ENCODE data around the gene SLC2A9. TPM values are rescaled to one million over a fixed set of nuclear protein-coding genes. Genes with fewer than 3 reads are reported as not detected.

The SLC2A9 gene
- total RNA-seq, 6 experiments from 2014 or later: 16.1 to 25.0 (median 19.8) TPM

GRCh38 chr4:10025230-10025806 lies 4.0 kb upstream of the SLC2A9 start:
- peaks cover 0 to 31% (median 5%) of the 10 kb centered on the region in 4 donors for H3K4me1 ChIP-seq
- peak in 3 of 4 donors; percentile 8 to 26 (median 15) for ATAC-seq
- 39% methylated on average over 3 of the region's 3 CpGs for WGBS (ENCODE audit: insufficient coverage, low coverage, low lambda C conversion rate, missing lambda C conversion rate)
- H3K4me3 ChIP-seq: no peak overlapping the region
- intact Hi-C loops (cut with DNase I): no loop called here
- no peak for DNase-seq
- H3K9me3 ChIP-seq: no peaks in the 10 kb centered on the region
- H3K27me3 ChIP-seq: no peaks in the 10 kb centered on the region
- H3K27ac ChIP-seq: no peak overlapping the region
- no peaks in the 10 kb centered on the region for H3K36me3 ChIP-seq
- TF ChIP-seq POLR2A (IDR thresholded peaks at IDR 0.05): no peak

DNA sequence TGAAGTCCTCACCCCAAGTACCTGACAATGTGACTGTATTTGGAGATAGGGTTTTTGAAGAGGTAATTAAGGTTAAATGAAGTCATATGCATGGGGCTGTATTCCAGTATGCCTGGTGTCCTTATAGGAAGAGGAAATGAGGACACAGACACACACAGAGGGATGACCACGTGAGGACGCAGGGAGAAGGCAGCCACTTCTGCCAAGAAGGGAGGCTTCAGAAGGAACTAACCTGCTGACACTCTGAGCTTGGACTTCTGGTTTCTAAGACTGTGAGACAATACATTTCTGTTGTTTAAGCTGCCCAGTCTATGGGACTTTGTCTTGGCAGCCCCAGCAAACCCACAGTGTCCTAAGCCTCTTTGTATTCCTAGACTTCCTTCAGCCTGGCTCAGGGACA lies 3.0 kb upstream of the SLC2A9 start:
- Histone ChIP-seq H3K27me3 (no peaks in the 10 kb centered on the region), H3K27ac (peak overlapping the region in 2 of 3 donors; percentile 26 to 27), H3K4me3 (no peak overlapping the region), H3K9me3 (no peaks in the 10 kb centered on the region), H3K36me3 (no peaks in the 10 kb centered on the region), H3K4me1 (peaks cover 0 to 39% (median 8%) of the 10 kb centered on the region in 4 donors)
- WGBS (ENCODE audit: insufficient coverage, low coverage, low lambda C conversion rate, missing lambda C conversion rate): 38% methylated on average over 2 of the region's 2 CpGs
- no peak for TF ChIP-seq POLR2A (IDR thresholded peaks at IDR 0.05)
- ATAC-seq: peak in 2 of 4 donors; percentile 0 to 5
- no peak for DNase-seq
- intact Hi-C loops (cut with DNase I): no loop called here

GRCh38 chr4:10023806-10024205 lies 2.5 kb upstream of the SLC2A9 start:
- no peaks in the 10 kb centered on the region for H3K27me3 ChIP-seq
- TF ChIP-seq, protein P1, sequence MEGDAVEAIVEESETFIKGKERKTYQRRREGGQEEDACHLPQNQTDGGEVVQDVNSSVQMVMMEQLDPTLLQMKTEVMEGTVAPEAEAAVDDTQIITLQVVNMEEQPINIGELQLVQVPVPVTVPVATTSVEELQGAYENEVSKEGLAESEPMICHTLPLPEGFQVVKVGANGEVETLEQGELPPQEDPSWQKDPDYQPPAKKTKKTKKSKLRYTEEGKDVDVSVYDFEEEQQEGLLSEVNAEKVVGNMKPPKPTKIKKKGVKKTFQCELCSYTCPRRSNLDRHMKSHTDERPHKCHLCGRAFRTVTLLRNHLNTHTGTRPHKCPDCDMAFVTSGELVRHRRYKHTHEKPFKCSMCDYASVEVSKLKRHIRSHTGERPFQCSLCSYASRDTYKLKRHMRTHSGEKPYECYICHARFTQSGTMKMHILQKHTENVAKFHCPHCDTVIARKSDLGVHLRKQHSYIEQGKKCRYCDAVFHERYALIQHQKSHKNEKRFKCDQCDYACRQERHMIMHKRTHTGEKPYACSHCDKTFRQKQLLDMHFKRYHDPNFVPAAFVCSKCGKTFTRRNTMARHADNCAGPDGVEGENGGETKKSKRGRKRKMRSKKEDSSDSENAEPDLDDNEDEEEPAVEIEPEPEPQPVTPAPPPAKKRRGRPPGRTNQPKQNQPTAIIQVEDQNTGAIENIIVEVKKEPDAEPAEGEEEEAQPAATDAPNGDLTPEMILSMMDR (IDR thresholded peaks at IDR 0.05): no peak
- TF ChIP-seq POLR2A (IDR thresholded peaks at IDR 0.05): no peak
- no peak for DNase-seq
- no peak overlapping the region for H3K27ac ChIP-seq
- ATAC-seq: no peak
- H3K4me3 ChIP-seq: no peak overlapping the region
- peaks cover 0 to 44% (median 11%) of the 10 kb centered on the region in 4 donors for H3K4me1 ChIP-seq
- H3K9me3 ChIP-seq: no peaks in the 10 kb centered on the region
- 80% methylated on average over 3 of the region's 7 CpGs for WGBS (ENCODE audit: insufficient coverage, low coverage, low lambda C conversion rate, missing lambda C conversion rate)
- intact Hi-C loops (cut with DNase I): no loop called here
- H3K36me3 ChIP-seq: no peaks in the 10 kb centered on the region

DNA sequence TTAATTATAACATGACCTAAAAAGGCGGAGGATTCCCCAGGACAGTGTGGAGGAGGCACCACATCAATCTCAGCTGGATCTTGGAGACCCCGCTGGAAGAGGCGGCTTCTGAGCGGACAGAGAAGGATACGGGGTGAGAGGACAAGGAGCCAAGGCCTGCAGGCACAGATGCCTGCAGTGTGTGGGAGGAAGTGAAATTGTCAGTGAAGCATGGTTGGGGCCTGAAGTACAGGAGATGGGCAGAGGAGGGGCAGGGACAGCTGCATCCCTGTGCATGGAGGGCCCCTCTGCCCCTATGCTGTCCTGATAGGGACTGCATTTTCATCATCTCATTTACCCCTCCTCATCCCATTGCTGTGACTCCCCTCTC lies 1.7 kb upstream of the SLC2A9 start:
- H3K4me1 ChIP-seq: peaks cover 0 to 51% (median 13%) of the 10 kb centered on the region in 4 donors
- no peaks in the 10 kb centered on the region for H3K27me3 ChIP-seq
- no peak for ATAC-seq
- TF ChIP-seq, protein P1 (IDR thresholded peaks at IDR 0.05): no peak
- no peak for TF ChIP-seq POLR2A (IDR thresholded peaks at IDR 0.05)
- no peak overlapping the region for H3K4me3 ChIP-seq
- intact Hi-C loops (cut with DNase I): no loop called here
- no peaks in the 10 kb centered on the region for H3K36me3 ChIP-seq
- DNase-seq: no peak
- no peaks in the 10 kb centered on the region for H3K9me3 ChIP-seq
- H3K27ac ChIP-seq: no peak overlapping the region
- 72% methylated on average over 4 of the region's 5 CpGs for WGBS (ENCODE audit: insufficient coverage, low coverage, low lambda C conversion rate, missing lambda C conversion rate)

GRCh38 chr4:10022346-10023049 lies 1.2 kb upstream of the SLC2A9 start:
- Histone ChIP-seq H3K4me3 (no peak overlapping the region), H3K4me1 (peaks cover 0 to 56% (median 15%) of the 10 kb centered on the region in 4 donors), H3K27ac (peak overlapping the region in 2 of 3 donors; percentile 80 to 86), H3K36me3 (no peaks in the 10 kb centered on the region), H3K9me3 (no peaks in the 10 kb centered on the region), H3K27me3 (no peaks in the 10 kb centered on the region)
- WGBS (ENCODE audit: insufficient coverage, low coverage, low lambda C conversion rate, missing lambda C conversion rate): 45% methylated on average over 5 of the region's 14 CpGs
- intact Hi-C loops (cut with DNase I): no loop called here
- ATAC-seq (no peak), DNase-seq (peak in 1 of 3 donors; percentile 81)
- TF ChIP-seq POLR2A (IDR thresholded peaks at IDR 0.05): no peak
- TF ChIP-seq, protein P1 (IDR thresholded peaks at IDR 0.05): no peak
